SKM-1 treated with dmso at 0.1 percent for 144 hours (cell line): ENCODE measurements around the gene MAP1LC3B.

Source experiments
- DNase-seq: peaks from one replicate; lab custom pipeline; 2025; ENCODE audit not compliant: unreplicated experiment; lab: John Stamatoyannopoulos, UW

MAP1LC3B gene

GRCh38 chr16:87425941-87426340 is 33.8 kb downstream of the MAP1LC3B start:
- DNase-seq, result no peak

GRCh38 chr16:87426423-87427215 is 34.5 kb downstream of the MAP1LC3B start:
- DNase-seq, result no peak

DNA sequence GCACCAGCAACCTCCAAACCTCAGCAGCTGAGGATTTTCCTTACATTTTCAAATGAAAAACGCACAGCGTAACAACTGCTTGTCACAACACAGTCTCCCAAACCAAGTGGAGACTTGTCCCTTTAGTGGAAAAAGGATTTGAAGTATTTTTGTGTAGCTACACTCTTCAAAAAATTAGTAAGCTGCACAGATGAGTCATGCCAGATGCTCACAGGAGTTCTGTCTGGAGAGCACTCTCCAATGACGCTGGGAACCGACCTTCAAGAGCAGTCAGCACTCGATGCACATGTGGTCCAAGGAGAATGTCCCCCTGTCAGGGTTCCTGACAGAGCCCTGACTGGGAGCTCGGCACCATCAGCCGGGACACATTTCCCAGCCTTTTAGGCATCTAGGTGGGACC is 39.8 kb downstream of the MAP1LC3B start:
- DNase-seq, result no peak

GRCh38 chr16:87432330-87432915 is 40.3 kb downstream of the MAP1LC3B start:
- DNase-seq, result no peak

DNA sequence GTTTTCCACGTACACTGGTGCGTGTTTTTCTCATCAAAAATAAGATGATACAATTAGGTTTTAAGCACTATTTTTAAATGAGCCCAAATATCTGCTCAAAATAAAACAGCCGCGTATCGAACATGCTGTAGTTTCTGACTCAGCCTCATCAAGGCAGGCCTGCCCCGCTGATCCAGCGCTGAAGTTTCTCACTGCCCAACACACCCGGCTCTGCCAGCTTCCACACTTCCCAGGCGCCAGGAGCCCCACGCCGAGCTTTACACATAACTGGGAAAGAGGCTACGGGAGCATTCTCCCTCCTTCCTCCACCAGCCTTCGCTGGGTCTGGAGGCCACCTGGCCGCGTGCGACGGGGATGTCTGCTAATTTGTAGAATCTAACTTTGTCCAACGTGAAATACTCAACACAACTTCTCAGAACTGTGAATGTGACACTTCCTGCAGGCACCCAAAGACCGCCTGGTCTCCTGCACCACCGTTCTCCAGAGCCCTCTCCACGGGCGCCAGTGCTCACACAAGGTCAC is 42.1 kb downstream of the MAP1LC3B start:
- no peak for DNase-seq

GRCh38 chr16:87435372-87436224 is 43.5 kb downstream of the MAP1LC3B start:
- no peak for DNase-seq

DNA sequence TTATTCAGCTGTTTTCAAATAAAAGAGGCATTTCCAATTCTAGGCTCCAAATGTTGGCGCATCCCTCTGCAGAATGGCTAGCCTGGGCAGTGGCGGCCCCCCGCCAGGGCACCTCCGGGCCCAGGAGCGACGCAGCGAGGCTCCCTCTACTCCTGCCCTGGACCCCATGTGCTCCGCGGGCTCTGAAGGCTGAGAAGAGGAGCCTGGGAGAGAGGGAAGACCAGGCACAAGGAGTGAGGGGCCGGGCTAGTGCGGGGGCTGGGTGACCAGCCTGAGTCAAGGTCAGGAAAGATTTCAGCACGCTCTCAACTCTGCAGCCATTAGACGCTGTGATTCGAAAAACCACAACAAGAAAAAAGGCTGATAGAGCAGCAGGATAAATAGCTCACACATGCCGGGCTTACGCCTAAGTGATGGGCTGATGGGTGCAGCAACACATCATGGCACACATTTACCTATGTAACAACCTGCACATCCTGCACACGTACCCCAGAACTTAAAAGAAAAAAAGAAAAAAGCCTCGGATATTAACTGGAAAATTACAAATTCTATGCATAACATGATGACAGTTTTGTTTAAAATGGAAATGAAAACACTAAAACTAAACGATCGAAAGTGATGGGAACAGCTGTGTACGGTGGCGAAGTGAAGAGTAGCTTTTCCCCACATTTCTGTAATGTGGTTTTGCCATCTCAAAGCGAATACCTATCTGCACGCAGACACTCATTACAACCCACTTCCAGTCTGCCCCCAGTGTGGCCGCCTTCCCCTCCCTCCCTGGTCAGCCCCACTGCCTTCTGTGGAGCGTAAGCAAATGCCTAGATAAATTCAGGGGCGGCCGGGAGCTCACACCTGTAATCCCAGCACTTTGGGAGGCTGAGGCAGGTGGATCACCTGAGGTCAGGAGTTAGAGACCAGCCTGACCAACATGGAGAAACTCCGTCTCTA is 44.4 kb downstream of the MAP1LC3B start:
- no peak for DNase-seq

DNA sequence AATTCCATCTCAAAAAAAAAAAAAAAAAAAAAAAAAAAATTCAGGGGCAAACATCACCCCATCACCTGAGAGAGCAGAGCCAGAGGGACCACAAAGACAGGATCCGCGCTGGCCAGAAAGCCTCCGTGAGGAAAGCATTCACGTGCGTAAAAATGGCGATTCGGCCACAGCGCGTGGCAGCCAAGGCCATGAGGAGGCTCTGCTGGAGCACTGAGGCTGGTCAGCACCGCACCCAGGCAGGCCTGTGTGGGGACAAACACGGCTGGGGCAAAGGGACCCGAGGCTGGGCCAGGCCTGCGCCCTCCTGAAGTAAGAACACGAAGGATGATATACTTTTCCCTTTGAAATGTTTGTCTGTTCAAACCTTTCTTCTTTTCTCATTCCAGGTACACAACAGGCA is 45.2 kb downstream of the MAP1LC3B start:
- DNase-seq, result no peak

GRCh38 chr16:87437911-87438610 is 45.9 kb downstream of the MAP1LC3B start:
- DNase-seq, result no peak

DNA sequence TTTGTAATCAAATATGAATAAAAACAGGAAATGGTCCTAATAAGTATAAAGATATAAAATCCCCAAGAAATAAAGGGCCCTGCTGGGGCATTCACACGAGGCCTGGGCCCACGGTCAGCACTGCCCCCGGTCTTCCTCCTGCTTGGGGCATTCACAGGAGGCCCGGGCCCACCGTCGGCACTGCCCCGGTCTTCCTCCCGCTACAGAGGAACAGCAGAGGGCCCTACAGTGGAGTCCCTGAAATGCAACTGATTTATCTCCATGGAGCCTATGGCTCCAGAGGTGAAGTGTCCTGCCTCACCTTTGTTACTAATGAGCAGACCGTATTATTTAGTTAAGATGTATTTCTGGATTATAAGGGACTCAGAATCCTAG is 46.5 kb downstream of the MAP1LC3B start:
- DNase-seq, result no peak

GRCh38 chr16:87439926-87440325 is 47.8 kb downstream of the MAP1LC3B start:
- DNase-seq, result no peak

DNA sequence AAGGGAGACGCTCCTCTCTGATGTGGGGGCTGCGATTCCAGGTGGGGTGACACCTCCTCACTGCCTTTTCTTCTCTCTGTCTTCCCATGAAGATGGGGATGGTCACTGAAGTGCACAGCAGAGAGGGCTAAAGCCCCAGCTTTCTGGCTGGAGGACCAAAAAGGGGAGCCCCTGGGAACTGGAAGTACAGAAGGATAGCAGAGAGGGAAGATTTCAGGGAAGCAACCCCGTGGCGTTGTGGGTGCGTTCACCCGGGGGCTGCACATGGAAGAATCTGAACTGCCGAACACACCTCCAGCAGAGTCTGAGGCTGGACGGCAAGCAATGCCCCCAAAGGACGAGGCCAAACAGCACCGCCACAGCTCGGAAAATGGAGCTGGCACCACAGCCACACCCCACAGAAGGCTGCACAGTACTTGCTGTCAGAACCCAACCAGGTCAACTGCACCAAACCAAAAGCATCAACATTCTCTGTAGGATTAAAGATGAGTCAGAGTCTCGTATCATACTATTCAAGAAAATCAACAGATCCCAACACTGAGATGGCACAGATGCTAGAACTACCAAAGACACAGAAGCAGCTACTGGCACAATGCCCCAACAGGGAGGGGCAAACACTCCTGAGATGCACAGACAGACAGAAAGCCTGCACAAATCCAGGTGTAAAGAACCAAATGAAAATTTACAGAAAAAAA is 49.9 kb downstream of the MAP1LC3B start:
- DNase-seq, result no peak

DNA sequence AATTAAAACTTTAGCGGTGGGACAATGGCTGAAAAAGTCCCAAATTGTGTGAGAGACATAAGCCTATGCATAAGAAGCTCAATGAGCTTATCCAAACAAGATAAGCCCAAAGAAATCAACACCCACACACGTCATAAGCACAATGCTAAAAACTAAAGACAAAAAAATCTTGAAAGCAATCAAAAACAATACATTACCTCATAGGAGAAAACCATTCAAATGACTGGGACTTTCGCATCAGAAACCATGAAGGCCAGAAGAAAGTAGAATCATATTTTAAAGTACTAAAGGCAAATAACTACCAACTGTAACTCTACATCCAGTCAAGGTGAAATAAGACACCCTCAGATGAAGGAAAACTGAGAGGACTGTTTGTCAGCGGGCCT is 50.4 kb downstream of the MAP1LC3B start:
- DNase-seq, result no peak

DNA sequence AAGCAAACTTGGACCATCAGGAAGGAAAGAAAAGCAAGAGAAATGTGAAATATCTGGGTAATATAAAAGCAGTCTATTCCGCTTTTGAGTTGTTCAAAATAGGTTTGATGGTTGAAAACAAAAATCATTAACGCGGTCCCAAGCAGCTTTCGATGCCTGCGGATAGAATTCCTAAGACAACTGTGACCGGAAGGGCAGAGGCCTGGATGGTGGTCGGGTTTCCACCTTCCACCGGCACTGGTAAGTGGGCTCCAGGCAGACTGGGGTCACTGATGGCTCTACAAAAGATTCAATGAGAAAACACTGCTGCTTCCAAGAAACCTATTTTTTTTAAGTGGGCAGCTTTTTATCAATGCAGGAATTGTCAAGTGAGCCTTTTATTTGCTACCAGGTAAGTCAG is 50.9 kb downstream of the MAP1LC3B start:
- no peak for DNase-seq

- no peak for DNase-seq
Measured at GRCh38 chr16:87443964-87444363, 51.8 kb downstream of the MAP1LC3B start.

DNA sequence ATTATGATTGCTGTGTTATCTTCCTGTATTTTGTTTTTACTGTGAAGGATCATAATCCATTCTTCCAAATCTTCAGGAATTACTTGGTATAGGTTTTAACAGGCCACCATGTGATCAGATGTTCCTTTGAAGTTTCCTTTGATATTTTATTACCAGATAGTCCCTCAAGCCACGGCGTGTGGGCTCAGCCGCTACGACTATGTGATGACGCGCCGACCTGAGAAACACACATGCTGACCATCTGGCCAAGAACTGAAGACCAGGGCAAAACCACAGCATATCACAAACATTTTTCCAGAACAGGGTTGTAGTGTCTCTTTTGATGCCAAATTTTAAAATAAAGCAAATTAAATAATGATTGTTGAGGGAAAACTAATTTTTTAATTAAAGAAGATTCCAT is 53.4 kb downstream of the MAP1LC3B start:
- no peak for DNase-seq

DNA sequence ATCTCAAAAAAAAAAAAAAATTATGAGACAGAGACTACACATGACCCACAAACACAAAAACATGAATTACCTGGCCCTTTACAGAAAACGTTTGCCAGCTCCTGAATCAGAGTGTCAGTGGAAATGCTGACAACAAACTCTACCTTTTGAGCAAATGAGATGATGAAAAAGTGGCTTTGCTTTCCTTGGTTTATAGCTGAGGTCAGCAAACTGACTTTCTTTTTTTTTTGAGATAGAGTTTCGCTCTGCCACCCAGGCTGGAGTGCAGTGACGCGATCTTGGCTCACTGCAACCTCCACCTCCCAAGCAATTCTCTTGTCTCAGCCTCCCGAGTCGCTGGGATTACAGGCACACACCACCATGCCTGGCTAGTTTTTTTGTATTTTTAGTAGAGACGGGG is 54.3 kb downstream of the MAP1LC3B start:
- DNase-seq, result no peak

DNA sequence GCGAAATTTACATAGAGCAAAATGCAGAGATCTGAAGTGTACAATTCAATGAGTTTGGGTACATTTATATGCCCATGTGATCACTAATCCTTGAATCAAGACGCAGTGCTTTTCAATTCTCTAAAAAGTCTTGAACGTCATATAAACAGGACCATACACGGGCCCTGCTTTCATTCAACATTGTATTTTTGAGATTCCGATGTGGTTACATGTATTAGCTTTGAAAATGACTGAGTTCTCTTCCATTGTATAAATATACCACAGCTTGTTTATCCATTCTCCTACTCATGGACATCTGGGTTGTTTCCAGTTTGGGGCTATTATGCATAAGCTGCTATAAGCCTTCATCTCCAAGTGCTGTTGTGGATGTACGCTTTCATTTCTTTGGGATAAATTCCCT is 55.2 kb downstream of the MAP1LC3B start:
- DNase-seq, result no peak

DNA sequence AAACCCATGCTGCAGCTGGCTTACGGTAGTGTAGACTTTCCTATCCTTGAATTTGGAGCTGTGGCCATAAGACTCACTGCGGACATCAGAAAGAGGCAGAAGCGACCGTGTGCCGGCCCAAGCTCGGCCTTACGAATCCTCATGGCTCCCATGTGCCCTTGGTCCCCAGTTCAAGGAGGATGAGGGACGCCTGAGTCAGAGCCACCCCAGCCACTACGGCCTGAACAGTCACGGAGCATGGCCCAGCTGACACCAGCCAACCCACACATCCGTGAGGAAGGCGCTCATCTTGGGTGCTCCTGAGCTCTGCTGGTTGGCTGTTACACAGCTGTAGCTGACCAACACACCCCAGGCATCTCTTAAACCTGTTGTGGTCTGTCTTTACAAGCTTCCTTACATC is 56.7 kb downstream of the MAP1LC3B start:
- no peak for DNase-seq
